K562 (cell line): ENCODE results near the gene ZNF154. TPM values are rescaled to one million over a fixed set of nuclear protein-coding genes. Genes with fewer than 3 reads are reported as not detected.

Experiments
- BRF2 ChIP-seq: IDR thresholded peaks from 3 replicates; pipeline ENCODE4 v1.6.1; 2011; ENCODE audit warnings: borderline replicate concordance, mild to moderate bottlenecking; ENCODE audit not compliant: insufficient read length, insufficient read depth
- E2F6 ChIP-seq, 2 experiments: IDR thresholded peaks; 2 replicates each; pipeline ENCODE4 v1.6.1; 2011; ENCODE audit warnings: borderline replicate concordance in 1 of 2, control low read depth in 1 of 2, low read depth in 1 of 2, low read length in 1 of 2, mild to moderate bottlenecking in 1 of 2, mixed read lengths in 1 of 2, moderate library complexity in 1 of 2; ENCODE audit not compliant: insufficient read depth in 1 of 2, insufficient read length in 1 of 2, poor library complexity in 1 of 2, severe bottlenecking in 1 of 2; ENCODE audit errors: extremely low read depth in 1 of 2
- FOXA3 ChIP-seq, 2 experiments: fragments of 450-650 bp in 1 of 2; sonication (generic) in 1 of 2; formaldehyde crosslinking; IDR thresholded peaks in 1 of 2; conservative IDR thresholded peaks in 1 of 2; 2 replicates each; pipeline versions ENCODE4 v1.4.0 to v1.8.0; 2020 to 2022; ENCODE audit warnings: mild to moderate bottlenecking in 2 of 2, missing genetic modification reagents in 1 of 2
- GABPB1 ChIP-seq: sonication (generic); formaldehyde crosslinking; IDR thresholded peaks from 2 replicates; pipeline ENCODE4 v1.8.0; 2022; ENCODE audit warnings: mild to moderate bottlenecking, missing genetic modification reagents
- KAT8 ChIP-seq: fragments of 450-650 bp; IDR thresholded peaks from 2 replicates; pipeline ENCODE4 v1.6.1; 2016; ENCODE audit warnings: low read depth, mild to moderate bottlenecking
- KDM4B ChIP-seq, 2 experiments: fragments of 450-650 bp in 1 of 2; sonication (generic) in 1 of 2; IDR thresholded peaks; 2 replicates each; pipeline ENCODE4 v1.6.1; 2016 to 2017; ENCODE audit warnings: borderline replicate concordance in 2 of 2, antibody characterized with exemption in 1 of 2, low read depth in 1 of 2, mild to moderate bottlenecking in 1 of 2
- NKRF ChIP-seq: fragments of 450-650 bp; IDR thresholded peaks from 2 replicates; pipeline ENCODE4 v1.6.1; 2016; ENCODE audit warnings: borderline replicate concordance
- RBM14 ChIP-seq: fragments of 200-400 bp; formaldehyde crosslinking; IDR thresholded peaks from 2 replicates; pipeline ENCODE4 v1.6.1; 2018; ENCODE audit warnings: low read depth, mild to moderate bottlenecking, low read length, moderate library complexity, borderline replicate concordance; ENCODE audit not compliant: insufficient read depth
- SP2 ChIP-seq: IDR thresholded peaks from 2 replicates; pipeline ENCODE4 v1.6.1; 2011; ENCODE audit warnings: mild to moderate bottlenecking, low read depth, low read length, moderate library complexity; ENCODE audit not compliant: poor library complexity, severe bottlenecking; ENCODE audit errors: extremely low read depth
- SRSF9 ChIP-seq: fragments of 200-400 bp; formaldehyde crosslinking; IDR thresholded peaks from 2 replicates; pipeline ENCODE4 v1.6.1; 2017; ENCODE audit warnings: low read depth, low read length, borderline replicate concordance
- TAF7 ChIP-seq: fragments of 450-650 bp; IDR thresholded peaks from 2 replicates; pipeline ENCODE4 v1.6.1; 2016; ENCODE audit warnings: missing genetic modification characterization, missing compliant biosample characterization
- VEZF1 ChIP-seq: fragments of 200-800 bp; sonication (Bioruptor generic); IDR thresholded peaks from 2 replicates; pipeline ENCODE4 v1.6.1; 2017; ENCODE audit warnings: missing genetic modification characterization, missing compliant biosample characterization
- XRCC4 ChIP-seq: IDR thresholded peaks from one replicate; pipeline ENCODE4 v1.6.1; 2011; ENCODE audit not compliant: insufficient read depth, insufficient read length; ENCODE audit errors: extremely low read depth
- ZBTB33 ChIP-seq: sonication (generic); formaldehyde crosslinking; IDR thresholded peaks from 2 replicates; pipeline ENCODE4 v1.8.1; 2023; ENCODE audit warnings: mild to moderate bottlenecking, missing genetic modification reagents
- ZFX ChIP-seq: sonication (generic); formaldehyde crosslinking; IDR thresholded peaks from 2 replicates; pipeline ENCODE4 v1.8.0; 2022; ENCODE audit warnings: mild to moderate bottlenecking, missing genetic modification reagents, moderate library complexity
- ZNF766 ChIP-seq: fragments of 200-800 bp; sonication (Bioruptor generic); conservative IDR thresholded peaks from 2 replicates; pipeline ENCODE4 v1.6.1; 2016; ENCODE audit warnings: missing genetic modification characterization, missing compliant biosample characterization
- polyA plus RNA-seq, 8 experiments: library from polyadenylated mRNA; depleted of rRNA in 4 of 8; stranded (reverse) in 5 of 8; unstranded in 3 of 8; fragments of >200 nt; fragmentation: Nextera tagmentation in 2 of 8; fragmentation: Illumina TruSeq in 1 of 8; extraction: Ambion mirVana in 2 of 8; extraction: Trizol in 1 of 8; gene quantifications; 2 replicates each; pipeline versions ENCODE4 v1.2.1 to v1.2.3, GENCODE V29; 2011 to 2014; ENCODE audit warnings: inconsistent platforms in 1 of 8, missing spikeins in 1 of 8
- total RNA-seq, 7 experiments: library from RNA; depleted of rRNA in 6 of 7; stranded (reverse); fragments of >200 nt in 6 of 7; fragmentation: Illumina TruSeq in 2 of 7; extraction: Trizol in 2 of 7; gene quantifications; 2 replicates each; pipeline versions ENCODE4 v1.2.1 to v1.2.3, GENCODE V29; 2011 to 2021; ENCODE audit warnings: low replicate concordance in 1 of 7

ZNF154 gene
- total and polyA plus RNA-seq, 9 of the 15 experiments (the other 6 are each of a cell fraction or from before 2014, with no cell fraction given): 0.06 to 0.11 (median 0.07) TPM; not detected in 6

GRCh38 chr19:57746580-57747471 lies 37.8 kb upstream of the ZNF154 start, which contains the start of gene ZNF776 (continued):
- TF ChIP-seq SRSF9 (no peak), ZNF766 (CRISPR knock-in tag) (peak; percentile 84), VEZF1 (CRISPR knock-in tag) (peak; percentile 48; the same call in 1 of the 2 replicates), RBM14 (no peak), KDM4B (IDR thresholded peaks at IDR 0.05; ENCODE audit: borderline replicate concordance in 2 of 2, low read depth in 1 of 2) (peak in 1 of 2 experiments; percentile 22; a peak in 1 of 4 replicates), TAF7 (tag) (peak; percentile 21; the same call in 1 of the 2 replicates), FOXA3 (CRISPR knock-in tag; conservative IDR thresholded peaks at IDR 0.05 in 1 of 2, IDR thresholded peaks at IDR 0.05 in 1 of 2) (peak in 1 of 2 experiments; percentile 20; a peak in 1 of 4 replicates), GABPB1 (CRISPR knock-in tag) (peak; percentile 96), BRF2 (no peak), SP2 (peak; percentile 71), ZBTB33 (CRISPR knock-in tag) (peak; percentile 96), KAT8 (no peak), ZFX (CRISPR knock-in tag) (peak; percentile 57), XRCC4 (no peak), E2F6 (IDR thresholded peaks at IDR 0.05; ENCODE audit: borderline replicate concordance in 1 of 2, extremely low read depth in 1 of 2, insufficient read depth in 1 of 2, insufficient read length in 1 of 2, low read depth in 1 of 2, low read length in 1 of 2, poor library complexity in 1 of 2, severe bottlenecking in 1 of 2) (peak in 1 of 2 experiments; percentile 4), NKRF (peak; percentile 60; the same call in 1 of the 2 replicates)
